ENCODE results near the gene SH3BP5. TPM values are rescaled to one million over a fixed set of nuclear protein-coding genes. Genes with fewer than 3 reads are reported as not detected.
A peak's percentile ranks its signal among the peaks of the same experiment; 100 is the strongest.

SH3BP5 gene
- total RNA-seq, 2 donors from 2014 or later = 13.3 to 71.6 TPM

DNA sequence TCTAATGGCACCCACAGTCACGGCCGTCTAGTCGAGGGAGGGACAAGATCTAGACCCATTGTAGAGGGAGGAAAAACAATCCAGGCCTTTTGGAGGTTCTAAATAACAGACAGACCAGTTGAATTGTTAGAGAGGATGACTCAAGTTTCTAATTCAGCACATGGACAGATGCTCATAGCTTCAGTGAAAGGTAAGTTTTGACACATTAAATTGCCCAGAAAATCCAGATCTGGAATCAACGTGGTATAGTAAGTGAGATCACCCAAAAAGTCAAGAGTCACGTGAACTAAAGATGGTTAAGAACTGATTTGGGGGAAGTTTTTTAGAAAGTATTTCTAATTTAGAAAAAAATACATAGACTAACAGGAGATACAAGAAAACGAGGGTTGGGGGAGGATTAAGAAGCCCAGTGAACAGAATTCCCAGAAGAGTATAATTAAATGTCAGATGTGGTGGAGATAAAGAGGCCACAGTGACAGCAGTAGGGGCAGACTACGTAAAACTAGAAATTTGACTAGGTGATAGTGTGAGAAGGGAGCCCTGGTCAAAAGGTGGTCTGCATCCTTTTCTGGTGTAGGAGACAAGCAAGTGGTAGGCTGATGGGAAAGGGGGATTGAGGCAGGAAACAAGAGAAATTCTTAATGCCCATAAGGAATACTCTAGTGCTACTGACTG is 79.2 kb downstream of the SH3BP5 start:
- DNase-seq (ENCODE audit: low spot score) = no peak
- no peaks in the 10 kb centered on the region for H3K4me1 ChIP-seq (replicated peaks)
- H3K4me3 ChIP-seq = no peak overlapping the region
- no peaks in the 10 kb centered on the region for H3K36me3 ChIP-seq
- no peaks in the 10 kb centered on the region for H3K9me3 ChIP-seq
- intact Hi-C loops (cut with DNase I) = no loop called here
- H3K27me3 ChIP-seq (replicated peaks; ENCODE audit: insufficient read depth) = no peaks in the 10 kb centered on the region
- 85% methylated on average over 7 of the region's 7 CpGs for WGBS
- no peak overlapping the region for H3K27ac ChIP-seq
- TF ChIP-seq POLR2A (IDR thresholded peaks at IDR 0.05) = no peak
- TF ChIP-seq POLR2AphosphoS5 (IDR thresholded peaks at IDR 0.05) = no peak

DNA sequence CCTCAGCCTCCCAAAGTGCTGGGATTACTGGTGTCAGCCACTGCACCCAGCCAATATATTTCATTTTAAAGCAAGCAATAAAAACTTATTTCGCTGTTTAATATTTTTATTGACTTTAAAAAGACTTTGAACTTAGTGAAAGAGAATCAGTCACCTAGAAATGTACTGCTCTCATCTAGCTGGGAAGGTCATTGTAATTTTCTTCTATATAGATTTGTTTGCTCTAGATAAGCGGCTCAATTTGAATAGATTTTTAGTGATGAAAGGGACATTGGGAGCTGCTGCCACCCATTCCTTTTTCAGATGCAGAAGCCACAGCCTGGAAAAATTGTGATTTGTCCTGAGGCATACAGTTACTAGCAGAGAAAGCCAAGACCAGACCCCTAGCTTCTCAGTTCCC is 86.2 kb downstream of the SH3BP5 start:
- Histone ChIP-seq H3K27ac (no peak overlapping the region), H3K27me3 (replicated peaks; ENCODE audit: insufficient read depth) (no peaks in the 10 kb centered on the region), H3K9me3 (no peaks in the 10 kb centered on the region), H3K36me3 (peaks cover 4 to 5% of the 10 kb centered on the region in 2 donors), H3K4me3 (no peak overlapping the region), H3K4me1 (replicated peaks) (no peaks in the 10 kb centered on the region)
- 86% methylated on average over 2 of the region's 2 CpGs for WGBS
- no peak for TF ChIP-seq POLR2A (IDR thresholded peaks at IDR 0.05)
- TF ChIP-seq CTCF (IDR thresholded peaks at IDR 0.05) = no peak
- TF ChIP-seq POLR2AphosphoS5 (IDR thresholded peaks at IDR 0.05) = no peak
- no peak for DNase-seq (ENCODE audit: low spot score)
- intact Hi-C loops (cut with DNase I) = no loop called here

DNA sequence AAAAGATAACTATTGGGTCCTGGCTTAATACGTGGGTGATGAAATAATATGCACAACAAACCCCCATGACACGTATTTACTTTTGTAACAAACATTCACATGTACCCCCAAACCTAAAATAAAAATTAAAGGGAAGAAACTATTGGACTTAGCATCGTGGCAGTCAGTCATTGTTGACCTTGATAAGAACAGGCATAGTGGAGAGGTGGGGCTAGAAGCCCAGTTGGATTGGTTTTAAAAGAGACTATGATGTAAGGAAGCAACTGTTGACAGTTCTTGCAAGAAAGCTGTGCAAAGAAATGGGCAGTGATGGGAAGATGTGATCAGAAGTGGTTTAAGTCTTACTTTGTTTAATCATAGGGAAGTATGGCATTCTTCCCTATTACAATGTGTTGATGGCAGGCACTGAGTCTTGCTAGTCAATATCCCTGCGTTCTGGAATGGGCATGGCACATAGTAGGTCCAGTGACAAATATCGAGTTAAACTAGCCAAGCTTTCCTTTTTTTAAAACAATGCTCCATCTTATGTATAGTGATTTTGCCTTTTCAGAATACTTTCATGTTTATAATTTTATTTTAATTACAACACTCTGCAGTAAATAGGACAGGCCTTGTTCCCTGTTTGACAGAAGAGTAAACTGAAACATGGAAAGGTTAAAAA is 88.4 kb downstream of the SH3BP5 start:
- Histone ChIP-seq H3K4me1 (replicated peaks) (no peaks in the 10 kb centered on the region), H3K4me3 (no peak overlapping the region), H3K27me3 (replicated peaks; ENCODE audit: insufficient read depth) (no peaks in the 10 kb centered on the region), H3K9me3 (no peaks in the 10 kb centered on the region), H3K36me3 (peaks cover 4 to 5% of the 10 kb centered on the region in 2 donors), H3K27ac (no peak overlapping the region)
- TF ChIP-seq POLR2AphosphoS5 (IDR thresholded peaks at IDR 0.05) (no peak), POLR2A (IDR thresholded peaks at IDR 0.05) (no peak), CTCF (IDR thresholded peaks at IDR 0.05) (no peak)
- intact Hi-C loops (cut with DNase I) = no loop called here
- WGBS = 85% methylated on average over 5 of the region's 5 CpGs
- no peak for DNase-seq (ENCODE audit: low spot score)

DNA sequence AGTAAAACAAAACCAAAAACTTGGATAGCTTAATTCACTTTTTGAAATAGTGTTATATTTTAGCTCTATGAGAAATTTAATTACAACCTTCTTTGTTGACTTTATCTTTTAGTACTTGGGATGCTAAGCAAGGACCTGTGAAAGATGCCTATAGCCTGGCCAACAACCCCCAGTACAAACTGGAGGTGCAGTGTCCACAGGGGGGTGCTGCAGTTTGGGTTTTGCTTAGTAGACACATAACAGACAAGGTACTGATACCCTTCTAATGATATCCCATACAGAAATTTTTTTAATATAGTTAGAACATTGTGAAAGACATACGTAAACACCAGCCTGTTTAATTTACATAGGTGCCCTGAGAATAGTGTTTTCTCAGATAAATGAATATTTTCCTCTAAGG is 91.0 kb downstream of the SH3BP5 start:
- H3K4me3 ChIP-seq = no peak overlapping the region
- 90% methylated on average over 1 of the region's 1 CpG for WGBS
- DNase-seq (ENCODE audit: low spot score) = no peak
- H3K27ac ChIP-seq = no peak overlapping the region
- H3K9me3 ChIP-seq = no peaks in the 10 kb centered on the region
- TF ChIP-seq POLR2AphosphoS5 (IDR thresholded peaks at IDR 0.05) = no peak
- no peak for TF ChIP-seq POLR2A (IDR thresholded peaks at IDR 0.05)
- TF ChIP-seq CTCF (IDR thresholded peaks at IDR 0.05) = peak in 2 of 4 experiments; percentile 17 to 23
- H3K4me1 ChIP-seq (replicated peaks) = no peaks in the 10 kb centered on the region
- peaks cover 0 to 5% of the 10 kb centered on the region in 2 donors for H3K36me3 ChIP-seq
- H3K27me3 ChIP-seq (replicated peaks; ENCODE audit: insufficient read depth) = no peaks in the 10 kb centered on the region
- intact Hi-C loops (cut with DNase I) = no loop called here

DNA sequence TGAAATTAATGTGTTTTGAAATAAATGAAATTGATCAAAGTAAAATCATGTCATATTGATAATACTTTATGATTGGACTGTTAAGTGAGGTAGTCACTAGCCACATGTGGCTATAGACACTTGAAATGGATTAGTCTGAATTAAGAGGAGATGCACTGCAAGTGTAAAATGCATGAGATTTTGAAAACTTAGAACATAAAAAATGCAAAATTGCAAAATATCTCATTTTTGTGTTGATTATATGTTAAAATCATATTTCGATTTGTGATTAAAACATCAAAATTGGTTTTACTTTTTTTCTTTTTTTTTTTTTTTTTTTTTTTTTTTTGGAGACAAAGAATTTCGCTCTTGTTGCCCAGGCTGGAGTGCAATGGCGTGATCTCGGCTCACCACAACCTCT is 103.1 kb downstream of the SH3BP5 start:
- WGBS = 93% methylated on average over 4 of the region's 4 CpGs
- intact Hi-C loops (cut with DNase I) = no loop called here
- TF ChIP-seq POLR2AphosphoS5 (IDR thresholded peaks at IDR 0.05) (no peak), CTCF (IDR thresholded peaks at IDR 0.05) (no peak), POLR2A (IDR thresholded peaks at IDR 0.05) (no peak)
- no peak for DNase-seq (ENCODE audit: low spot score)
- Histone ChIP-seq H3K27ac (no peak overlapping the region), H3K4me1 (replicated peaks) (no peaks in the 10 kb centered on the region), H3K4me3 (no peak overlapping the region), H3K36me3 (peaks cover 4 to 10% of the 10 kb centered on the region in 2 donors), H3K27me3 (replicated peaks; ENCODE audit: insufficient read depth) (no peaks in the 10 kb centered on the region), H3K9me3 (no peaks in the 10 kb centered on the region)
